Calu3 (cell line): Measurements from ENCODE around the gene SLC17A8. TPM values are rescaled to one million over a fixed set of nuclear protein-coding genes. Genes with fewer than 3 reads are reported as not detected.

ENCODE experiments used
- BruUV-seq: library from RNA; stranded (reverse); fragments of 400-500 nt; replicated peaks from 2 replicates; lab custom pipeline; 2021; lab: Mats Ljungman, UMichigan
- CTCF ChIA-PET: fragments of 300-600 bp; sonication (Branson Sonifier 250); formaldehyde crosslinking; loops from one replicate; lab custom pipeline; 2022; ENCODE audit warnings: antibody characterized with exemption; lab: Charles Lee
- DNase-seq: peaks from one replicate; pipeline ENCODE4 v3.0.0; 2022
- H3K27ac Mint-ChIP-seq: one replicate; pipeline ENCODE4 v1.8.0; 2022; ENCODE audit warnings: mixed read lengths; ENCODE audit not compliant: unreplicated experiment
- H3K27me3 Mint-ChIP-seq: one replicate; pipeline ENCODE4 v1.8.0; 2022; ENCODE audit warnings: mixed read lengths; ENCODE audit not compliant: unreplicated experiment
- H3K36me3 Mint-ChIP-seq: one replicate; pipeline ENCODE4 v1.8.0; 2022; ENCODE audit warnings: mild to moderate bottlenecking, moderate library complexity, mixed read lengths; ENCODE audit not compliant: insufficient read depth, unreplicated experiment
- H3K4me1 Mint-ChIP-seq: one replicate; pipeline ENCODE4 v1.8.0; 2022; ENCODE audit warnings: mild to moderate bottlenecking, low read depth, mixed read lengths; ENCODE audit not compliant: unreplicated experiment
- H3K4me3 Mint-ChIP-seq: one replicate; pipeline ENCODE4 v1.8.0; 2022; ENCODE audit warnings: mild to moderate bottlenecking, low read depth, moderate library complexity, mixed read lengths; ENCODE audit not compliant: unreplicated experiment
- H3K9me3 Mint-ChIP-seq: one replicate; pipeline ENCODE4 v1.8.0; 2022; ENCODE audit warnings: low read depth, mixed read lengths; ENCODE audit not compliant: unreplicated experiment
- CTCF ChIP-seq: fragments of 200-600 bp; IDR thresholded peaks from one replicate; pipeline ENCODE4 v1.8.0; 2022; ENCODE audit warnings: antibody characterized with exemption; ENCODE audit not compliant: unreplicated experiment
- intact Hi-C: fragments of 100-400 bp; cut with micrococcal nuclease; formaldehyde crosslinking; loops from one replicate; pipeline ENCODE4 v1.10.0; 2022; ENCODE audit not compliant: unreplicated experiment
- total RNA-seq: library from RNA; stranded (reverse); gene quantifications from 2 replicates; pipeline ENCODE4 v1.2.3, GENCODE V29; 2022

Gene SLC17A8
- total RNA-seq, 1 experiment from 2014 or later: not detected

GRCh38 chr12:100447381-100447780 is 90.5 kb downstream of the SLC17A8 start:
- H3K27me3 Mint-ChIP-seq: no peaks in the 10 kb centered on the region
- no peak for TF ChIP-seq CTCF
- H3K9me3 Mint-ChIP-seq: no peaks in the 10 kb centered on the region
- H3K4me3 Mint-ChIP-seq: no peak overlapping the region
- no peaks in the 10 kb centered on the region for H3K36me3 Mint-ChIP-seq
- intact Hi-C loops: no loop called here
- no peak for DNase-seq
- no peak overlapping the region for H3K27ac Mint-ChIP-seq
- CTCF ChIA-PET: interaction anchor here (0.7 kb wide), 1 partner anchor 1140 kb away, joined by 4 read pairs; no protein-coding TSS in a partner anchor
- peaks cover 19% of the 10 kb centered on the region for H3K4me1 Mint-ChIP-seq
- BruUV-seq: no TSS peak

- Mint-ChIP-seq H3K4me1 (peaks cover 19% of the 10 kb centered on the region), H3K27ac (no peak overlapping the region), H3K4me3 (no peak overlapping the region), H3K9me3 (no peaks in the 10 kb centered on the region), H3K27me3 (no peaks in the 10 kb centered on the region), H3K36me3 (no peaks in the 10 kb centered on the region)
- intact Hi-C loops: no loop called here
- no peak for TF ChIP-seq CTCF
- BruUV-seq: no TSS peak
- CTCF ChIA-PET: no interaction called here
- DNase-seq: no peak
Observed at GRCh38 chr12:100448656-100449055, 91.8 kb downstream of the SLC17A8 start.

GRCh38 chr12:100450735-100451134 is 93.9 kb downstream of the SLC17A8 start:
- Mint-ChIP-seq H3K36me3 (no peaks in the 10 kb centered on the region), H3K9me3 (no peaks in the 10 kb centered on the region), H3K4me3 (no peak overlapping the region), H3K4me1 (peaks cover 13% of the 10 kb centered on the region), H3K27ac (no peak overlapping the region), H3K27me3 (no peaks in the 10 kb centered on the region)
- intact Hi-C loops: no loop called here
- peak; percentile 18 for DNase-seq
- CTCF ChIA-PET: interaction anchor here (0.6 to 1.0 kb wide), 3 partner anchors 8 to 24 kb away, joined by 3 to 4 read pairs (median 3); no protein-coding TSS in a partner anchor
- no TSS peak for BruUV-seq
- TF ChIP-seq CTCF: no peak

GRCh38 chr12:100453951-100454350 is 97.1 kb downstream of the SLC17A8 start:
- H3K4me1 Mint-ChIP-seq: peaks cover 13% of the 10 kb centered on the region

More at GRCh38 chr12:100453951-100454350, 97.1 kb downstream of the SLC17A8 start:
- no TSS peak for BruUV-seq
- no peak overlapping the region for H3K4me3 Mint-ChIP-seq
- no peak overlapping the region for H3K27ac Mint-ChIP-seq
- intact Hi-C loops: no loop called here
- DNase-seq: no peak
- no peaks in the 10 kb centered on the region for H3K9me3 Mint-ChIP-seq
- H3K27me3 Mint-ChIP-seq: no peaks in the 10 kb centered on the region
- H3K36me3 Mint-ChIP-seq: no peaks in the 10 kb centered on the region
- CTCF ChIA-PET: no interaction called here
- TF ChIP-seq CTCF: no peak
